MM.1S (cell line): Measurements from ENCODE around the gene MPDZ.

Source experiments
- EZH2phosphoT487 ChIP-seq: fragments of 300-600 bp; sonication (generic); IDR thresholded peaks from 2 replicates; pipeline ENCODE4 v1.6.1; 2018; ENCODE audit warnings: antibody characterized with exemption, low read length
- TF ChIP-seq, protein P1 (sequence below): fragments of 300-600 bp; sonication (generic); IDR thresholded peaks from 2 replicates; pipeline ENCODE4 v1.5.1; 2016; ENCODE audit warnings: antibody characterized with exemption, low read length, mixed read lengths

DNA sequence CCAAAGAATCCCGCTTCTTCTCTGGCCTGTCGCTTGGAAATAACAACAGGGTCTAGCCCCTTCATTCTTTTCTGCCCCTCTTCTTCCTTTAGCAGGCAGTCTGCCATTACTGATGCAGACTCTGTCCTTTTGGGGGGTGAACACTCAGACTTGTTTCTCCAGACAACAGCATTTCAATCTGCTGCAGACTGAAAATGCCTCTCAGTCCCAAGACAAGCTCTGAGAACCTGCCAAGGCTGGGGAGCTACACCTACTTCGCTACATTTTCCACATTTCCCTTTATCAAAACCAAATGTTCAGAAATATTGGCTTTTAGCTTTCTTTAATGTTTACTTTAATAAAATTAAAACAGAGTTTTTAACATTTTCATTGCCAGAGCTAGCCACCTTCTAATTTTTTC, 152.4 kb downstream of the MPDZ start:
- TF ChIP-seq, protein P1, sequence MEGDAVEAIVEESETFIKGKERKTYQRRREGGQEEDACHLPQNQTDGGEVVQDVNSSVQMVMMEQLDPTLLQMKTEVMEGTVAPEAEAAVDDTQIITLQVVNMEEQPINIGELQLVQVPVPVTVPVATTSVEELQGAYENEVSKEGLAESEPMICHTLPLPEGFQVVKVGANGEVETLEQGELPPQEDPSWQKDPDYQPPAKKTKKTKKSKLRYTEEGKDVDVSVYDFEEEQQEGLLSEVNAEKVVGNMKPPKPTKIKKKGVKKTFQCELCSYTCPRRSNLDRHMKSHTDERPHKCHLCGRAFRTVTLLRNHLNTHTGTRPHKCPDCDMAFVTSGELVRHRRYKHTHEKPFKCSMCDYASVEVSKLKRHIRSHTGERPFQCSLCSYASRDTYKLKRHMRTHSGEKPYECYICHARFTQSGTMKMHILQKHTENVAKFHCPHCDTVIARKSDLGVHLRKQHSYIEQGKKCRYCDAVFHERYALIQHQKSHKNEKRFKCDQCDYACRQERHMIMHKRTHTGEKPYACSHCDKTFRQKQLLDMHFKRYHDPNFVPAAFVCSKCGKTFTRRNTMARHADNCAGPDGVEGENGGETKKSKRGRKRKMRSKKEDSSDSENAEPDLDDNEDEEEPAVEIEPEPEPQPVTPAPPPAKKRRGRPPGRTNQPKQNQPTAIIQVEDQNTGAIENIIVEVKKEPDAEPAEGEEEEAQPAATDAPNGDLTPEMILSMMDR, result no peak
- no peak for TF ChIP-seq EZH2phosphoT487
